Activated CD4-positive, alpha-beta T cell treated with anti-CD3 and anti-CD28 coated beads, Interleukin-2, amount 10 ng/mL, durations not matched to agents 24 days and 14 days (primary cell): ENCODE results near the gene CNTN4. TPM values are rescaled to one million over a fixed set of nuclear protein-coding genes. Genes with fewer than 3 reads are reported as not detected.
"Not testable (repeated sequence)": the region's sequence is repeated elsewhere in the genome, so short reads cannot be mapped to it uniquely, and the experiment has no call there.

Experiments
- DNase-seq: peaks from one replicate; pipeline ENCODE4 v3.0.0; 2022
- H3K27ac Mint-ChIP-seq: one replicate; pipeline ENCODE4 v1.8.0; 2022; ENCODE audit warnings: mild to moderate bottlenecking, mixed read lengths
- H3K27me3 Mint-ChIP-seq: one replicate; pipeline ENCODE4 v1.8.0; 2022; ENCODE audit warnings: mixed read lengths
- H3K36me3 Mint-ChIP-seq: one replicate; pipeline ENCODE4 v1.8.0; 2022; ENCODE audit warnings: low read depth, mild to moderate bottlenecking, mixed read lengths
- H3K4me1 Mint-ChIP-seq: one replicate; pipeline ENCODE4 v1.8.0; 2021; ENCODE audit warnings: mixed read lengths
- H3K4me3 Mint-ChIP-seq: one replicate; pipeline ENCODE4 v1.8.0; 2022; ENCODE audit warnings: mild to moderate bottlenecking, moderate library complexity, mixed read lengths
- H3K9me3 Mint-ChIP-seq: one replicate; pipeline ENCODE4 v1.8.0; 2021; ENCODE audit warnings: mixed read lengths
- intact Hi-C: fragments of 100-400 bp; cut with micrococcal nuclease; formaldehyde crosslinking; loops from one replicate; pipeline ENCODE4 v1.15.1; 2023
- total RNA-seq: library from RNA; stranded (reverse); gene quantifications from 2 replicates; pipeline ENCODE4 v1.2.3, GENCODE V29; 2022

The CNTN4 gene
- total RNA-seq, 1 donor from 2014 or later = not detected

GRCh38 chr3:2793987-2794386, 695.3 kb downstream of the CNTN4 start:
- no peak for DNase-seq
- Mint-ChIP-seq H3K27me3 (no peaks in the 10 kb centered on the region), H3K4me1 (no peaks in the 10 kb centered on the region), H3K27ac (no peak overlapping the region), H3K4me3 (no peak overlapping the region), H3K9me3 (no peaks in the 10 kb centered on the region), H3K36me3 (no peaks in the 10 kb centered on the region)
- intact Hi-C loops = no loop called here

- H3K27ac Mint-ChIP-seq = no peak overlapping the region
- H3K36me3 Mint-ChIP-seq = no peaks in the 10 kb centered on the region
- no peaks in the 10 kb centered on the region for H3K27me3 Mint-ChIP-seq
- DNase-seq = no peak
- intact Hi-C loops = no loop called here
- no peak overlapping the region for H3K4me3 Mint-ChIP-seq
- no peaks in the 10 kb centered on the region for H3K4me1 Mint-ChIP-seq
- H3K9me3 Mint-ChIP-seq = no peaks in the 10 kb centered on the region
Measured at GRCh38 chr3:2802429-2802828, 703.8 kb downstream of the CNTN4 start.

GRCh38 chr3:2807514-2807913, 708.8 kb downstream of the CNTN4 start:
- H3K27ac Mint-ChIP-seq = no peak overlapping the region
- H3K4me1 Mint-ChIP-seq = no peaks in the 10 kb centered on the region
- no peak for DNase-seq
- H3K4me3 Mint-ChIP-seq = no peak overlapping the region
- intact Hi-C loops = no loop called here
- H3K36me3 Mint-ChIP-seq = no peaks in the 10 kb centered on the region
- no peaks in the 10 kb centered on the region for H3K9me3 Mint-ChIP-seq
- H3K27me3 Mint-ChIP-seq = no peaks in the 10 kb centered on the region

GRCh38 chr3:2810723-2811122, 712.1 kb downstream of the CNTN4 start:
- DNase-seq = no peak
- intact Hi-C loops = no loop called here
- no peak overlapping the region for H3K4me3 Mint-ChIP-seq
- no peak overlapping the region for H3K27ac Mint-ChIP-seq
- H3K9me3 Mint-ChIP-seq = no peaks in the 10 kb centered on the region
- no peaks in the 10 kb centered on the region for H3K36me3 Mint-ChIP-seq
- no peaks in the 10 kb centered on the region for H3K4me1 Mint-ChIP-seq
- no peaks in the 10 kb centered on the region for H3K27me3 Mint-ChIP-seq

GRCh38 chr3:2819571-2819970, 720.9 kb downstream of the CNTN4 start:
- Mint-ChIP-seq H3K4me3 (no peak overlapping the region), H3K4me1 (no peaks in the 10 kb centered on the region), H3K9me3 (no peaks in the 10 kb centered on the region), H3K27ac (no peak overlapping the region), H3K36me3 (no peaks in the 10 kb centered on the region), H3K27me3 (no peaks in the 10 kb centered on the region)
- DNase-seq = no peak
- intact Hi-C loops = no loop called here

GRCh38 chr3:2820982-2821381, 722.3 kb downstream of the CNTN4 start:
- H3K9me3 Mint-ChIP-seq, DNase-seq, H3K36me3 Mint-ChIP-seq, H3K4me3 Mint-ChIP-seq, H3K27me3 Mint-ChIP-seq, intact Hi-C loops, H3K4me1 Mint-ChIP-seq, H3K27ac Mint-ChIP-seq: not testable (repeated sequence)

- no peak overlapping the region for H3K27ac Mint-ChIP-seq
- no peaks in the 10 kb centered on the region for H3K27me3 Mint-ChIP-seq
- intact Hi-C loops = no loop called here
- H3K36me3 Mint-ChIP-seq = no peaks in the 10 kb centered on the region
- H3K4me3 Mint-ChIP-seq = no peak overlapping the region
- no peaks in the 10 kb centered on the region for H3K4me1 Mint-ChIP-seq
- no peak for DNase-seq
- H3K9me3 Mint-ChIP-seq = no peaks in the 10 kb centered on the region
Measured at GRCh38 chr3:2822611-2823010, 723.9 kb downstream of the CNTN4 start.

- Mint-ChIP-seq H3K9me3 (no peaks in the 10 kb centered on the region), H3K4me3 (no peak overlapping the region), H3K4me1 (no peaks in the 10 kb centered on the region), H3K36me3 (no peaks in the 10 kb centered on the region), H3K27ac (no peak overlapping the region), H3K27me3 (no peaks in the 10 kb centered on the region)
- DNase-seq = no peak
- intact Hi-C loops = no loop called here
Measured at GRCh38 chr3:2823031-2823430, 724.4 kb downstream of the CNTN4 start.

GRCh38 chr3:2823437-2824211, 725.0 kb downstream of the CNTN4 start:
- DNase-seq = no peak
- no peak overlapping the region for H3K27ac Mint-ChIP-seq
- no peak overlapping the region for H3K4me3 Mint-ChIP-seq
- no peaks in the 10 kb centered on the region for H3K4me1 Mint-ChIP-seq
- H3K36me3 Mint-ChIP-seq = no peaks in the 10 kb centered on the region
- no peaks in the 10 kb centered on the region for H3K9me3 Mint-ChIP-seq
- intact Hi-C loops = no loop called here
- H3K27me3 Mint-ChIP-seq = no peaks in the 10 kb centered on the region

- H3K9me3 Mint-ChIP-seq = no peaks in the 10 kb centered on the region
- DNase-seq = no peak
- no peak overlapping the region for H3K27ac Mint-ChIP-seq
- no peaks in the 10 kb centered on the region for H3K36me3 Mint-ChIP-seq
- intact Hi-C loops = no loop called here
- H3K4me1 Mint-ChIP-seq = no peaks in the 10 kb centered on the region
- no peak overlapping the region for H3K4me3 Mint-ChIP-seq
- H3K27me3 Mint-ChIP-seq = no peaks in the 10 kb centered on the region
Measured at GRCh38 chr3:2826036-2826435, 727.4 kb downstream of the CNTN4 start.

- H3K9me3 Mint-ChIP-seq = no peaks in the 10 kb centered on the region
- H3K27ac Mint-ChIP-seq = no peak overlapping the region
- no peak for DNase-seq
- no peak overlapping the region for H3K4me3 Mint-ChIP-seq
- intact Hi-C loops = no loop called here
- no peaks in the 10 kb centered on the region for H3K4me1 Mint-ChIP-seq
- no peaks in the 10 kb centered on the region for H3K27me3 Mint-ChIP-seq
- no peaks in the 10 kb centered on the region for H3K36me3 Mint-ChIP-seq
Measured at GRCh38 chr3:2826453-2826852, 727.8 kb downstream of the CNTN4 start.

GRCh38 chr3:2837239-2837638, 738.6 kb downstream of the CNTN4 start:
- intact Hi-C loops = no loop called here
- no peak overlapping the region for H3K4me3 Mint-ChIP-seq
- DNase-seq = no peak

GRCh38 chr3:2837910-2838309, 739.2 kb downstream of the CNTN4 start:
- Mint-ChIP-seq H3K9me3 (no peaks in the 10 kb centered on the region), H3K4me1 (no peaks in the 10 kb centered on the region), H3K27me3 (no peaks in the 10 kb centered on the region), H3K36me3 (no peaks in the 10 kb centered on the region), H3K27ac (no peak overlapping the region), H3K4me3 (no peak overlapping the region)
- intact Hi-C loops = no loop called here
- no peak for DNase-seq

More at GRCh38 chr3:2837239-2837638, 738.6 kb downstream of the CNTN4 start:
- Mint-ChIP-seq H3K27ac (no peak overlapping the region), H3K9me3 (no peaks in the 10 kb centered on the region), H3K4me1 (no peaks in the 10 kb centered on the region), H3K27me3 (no peaks in the 10 kb centered on the region), H3K36me3 (no peaks in the 10 kb centered on the region)

GRCh38 chr3:2838546-2839157, 740.0 kb downstream of the CNTN4 start:
- H3K4me3 Mint-ChIP-seq = no peak overlapping the region
- H3K4me1 Mint-ChIP-seq = no peaks in the 10 kb centered on the region
- H3K36me3 Mint-ChIP-seq = no peaks in the 10 kb centered on the region
- intact Hi-C loops = no loop called here
- H3K9me3 Mint-ChIP-seq = no peaks in the 10 kb centered on the region
- H3K27me3 Mint-ChIP-seq = no peaks in the 10 kb centered on the region
- no peak overlapping the region for H3K27ac Mint-ChIP-seq
- no peak for DNase-seq

- DNase-seq = no peak
- Mint-ChIP-seq H3K27me3 (no peaks in the 10 kb centered on the region), H3K4me1 (no peaks in the 10 kb centered on the region), H3K9me3 (no peaks in the 10 kb centered on the region), H3K27ac (no peak overlapping the region), H3K36me3 (no peaks in the 10 kb centered on the region), H3K4me3 (no peak overlapping the region)
- intact Hi-C loops = no loop called here
Measured at GRCh38 chr3:2839876-2840275, 741.2 kb downstream of the CNTN4 start.
